Activated naive CD4-positive, alpha-beta T cell treated with anti-CD3 and anti-CD28 coated beads for 36 hours (primary cell): ENCODE data around the gene COL25A1. TPM values are rescaled to one million over a fixed set of nuclear protein-coding genes. Genes with fewer than 3 reads are reported as not detected.

Experiments
- CTCF ChIA-PET: fragments of 350-600 bp; sonication (Branson Sonifier 250); formaldehyde crosslinking; loops from one replicate; lab custom pipeline; 2021; ENCODE audit warnings: antibody characterized with exemption; lab: Charles Lee
- DNase-seq: peaks from one replicate; pipeline ENCODE4 v3.0.0-alpha.2; 2020
- H3K27ac Mint-ChIP-seq: one replicate; pipeline ENCODE4 v1.8.0; 2021; ENCODE audit warnings: mild to moderate bottlenecking, mixed read lengths
- H3K27me3 Mint-ChIP-seq: one replicate; pipeline ENCODE4 v1.8.0; 2021; ENCODE audit warnings: low read depth, mixed read lengths
- H3K36me3 Mint-ChIP-seq: one replicate; pipeline ENCODE4 v1.8.0; 2021; ENCODE audit warnings: low read depth, mixed read lengths
- H3K4me1 Mint-ChIP-seq: one replicate; pipeline ENCODE4 v1.8.0; 2021; ENCODE audit warnings: low read depth, mixed read lengths
- H3K4me3 Mint-ChIP-seq: one replicate; pipeline ENCODE4 v1.8.0; 2021; ENCODE audit warnings: mild to moderate bottlenecking, moderate library complexity, mixed read lengths
- H3K9me3 Mint-ChIP-seq: one replicate; pipeline ENCODE4 v1.8.0; 2021; ENCODE audit warnings: mixed read lengths
- intact Hi-C: fragments of 100-400 bp; cut with micrococcal nuclease; formaldehyde crosslinking; loops from one replicate; pipeline ENCODE4 v1.15.1; 2023
- total RNA-seq, 2 experiments: library from RNA; stranded (reverse); gene quantifications; one replicate each; pipeline ENCODE4 v1.2.3, GENCODE V29; 2021

Gene COL25A1
- total RNA-seq, 2 experiments from 2014 or later, result not detected

DNA sequence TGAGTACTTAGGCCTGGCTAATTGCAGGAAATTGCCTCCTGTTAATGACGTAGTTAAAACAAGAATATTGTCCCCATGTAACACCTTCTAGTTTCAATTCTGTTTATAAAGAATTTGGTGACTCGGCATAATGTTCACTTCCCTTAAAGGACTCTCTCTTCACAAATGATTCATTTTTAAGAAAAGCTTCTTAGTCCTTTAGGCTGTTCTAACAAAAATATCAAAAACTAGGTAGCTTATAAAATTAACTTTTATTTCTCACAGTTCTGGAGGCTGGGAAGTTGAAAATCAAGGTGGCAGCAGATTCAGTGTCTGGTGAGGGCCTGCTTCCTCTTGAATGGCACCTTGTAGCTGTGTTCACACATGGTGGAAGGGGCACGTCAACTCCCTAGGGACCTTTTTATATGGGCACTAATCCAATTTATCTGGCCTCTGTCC lies 23.8 kb downstream of the COL25A1 start:
- Mint-ChIP-seq H3K4me1 (peaks cover 10% of the 10 kb centered on the region), H3K4me3 (no peak overlapping the region), H3K9me3 (no peaks in the 10 kb centered on the region), H3K27ac (no peak overlapping the region), H3K27me3 (peaks cover 1% of the 10 kb centered on the region), H3K36me3 (no peaks in the 10 kb centered on the region)
- DNase-seq, result no peak
- intact Hi-C loops, result loop anchor here (2.0 to 5.0 kb wide), 2 partner anchors 306 to 431 kb away; no protein-coding TSS in a partner anchor
- CTCF ChIA-PET, result interaction anchor here (0.6 kb wide), 3 partner anchors 9 to 410 kb away, joined by 3 to 4 read pairs (median 3); no protein-coding TSS in a partner anchor

- DNase-seq, result peak; percentile 18
- Mint-ChIP-seq H3K4me3 (no peak overlapping the region), H3K36me3 (no peaks in the 10 kb centered on the region), H3K9me3 (no peaks in the 10 kb centered on the region), H3K27me3 (peaks cover 1% of the 10 kb centered on the region), H3K4me1 (peaks cover 10% of the 10 kb centered on the region), H3K27ac (no peak overlapping the region)
- CTCF ChIA-PET, result no interaction called here
- intact Hi-C loops, result loop anchor here (5.0 kb wide), 1 partner anchor 429 kb away; no protein-coding TSS in a partner anchor
These were observed 25.9 kb downstream of the COL25A1 start for GRCh38 chr4:109276482-109277095.

DNA sequence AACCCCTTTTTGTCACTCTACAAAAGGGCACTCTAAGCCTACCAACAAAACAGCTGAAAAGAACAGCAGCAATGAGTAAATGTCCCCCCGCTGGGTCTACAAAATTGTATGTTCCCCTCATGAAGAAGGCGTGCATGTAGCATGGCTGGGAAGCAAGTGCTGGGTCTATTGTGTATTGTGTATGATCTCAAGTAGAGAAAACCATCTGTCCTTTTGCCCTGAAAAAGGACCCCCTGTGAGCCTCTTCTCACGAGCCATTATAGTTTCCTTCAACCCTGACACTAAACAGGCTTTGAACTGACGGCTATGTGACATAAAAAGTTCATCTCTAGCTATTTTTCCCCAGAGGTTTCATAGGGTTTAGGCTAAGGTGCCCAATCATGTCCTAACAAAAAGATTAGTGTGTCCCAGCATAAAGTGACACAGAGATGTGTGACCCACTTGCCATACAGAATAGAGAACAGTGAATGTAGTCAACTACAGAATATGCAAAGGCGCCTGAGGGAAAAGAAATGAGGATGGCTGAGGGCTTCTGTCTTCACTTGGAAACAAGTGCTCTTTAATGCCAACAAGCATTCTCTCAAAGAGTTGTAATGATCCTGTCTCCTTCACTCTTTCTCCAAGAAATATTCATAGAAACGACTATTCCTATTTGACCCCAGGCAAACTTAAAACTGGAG lies 27.3 kb downstream of the COL25A1 start:
- intact Hi-C loops, result loop anchor here (5.0 kb wide), 1 partner anchor 428 kb away; no protein-coding TSS in a partner anchor
- peaks cover 1% of the 10 kb centered on the region for H3K27me3 Mint-ChIP-seq

GRCh38 chr4:109266891-109267290 lies 35.6 kb downstream of the COL25A1 start:
- Mint-ChIP-seq H3K36me3 (no peaks in the 10 kb centered on the region), H3K4me3 (no peak overlapping the region), H3K4me1 (no peaks in the 10 kb centered on the region), H3K9me3 (no peaks in the 10 kb centered on the region), H3K27ac (no peak overlapping the region), H3K27me3 (no peaks in the 10 kb centered on the region)
- intact Hi-C loops, result no loop called here
- DNase-seq, result no peak
- CTCF ChIA-PET, result no interaction called here

More for the DNA sequence above, 27.3 kb downstream of the COL25A1 start:
- peaks cover 10% of the 10 kb centered on the region for H3K4me1 Mint-ChIP-seq
- DNase-seq, result no peak
- H3K4me3 Mint-ChIP-seq, result no peak overlapping the region
- H3K9me3 Mint-ChIP-seq, result no peaks in the 10 kb centered on the region
- no peak overlapping the region for H3K27ac Mint-ChIP-seq
- no peaks in the 10 kb centered on the region for H3K36me3 Mint-ChIP-seq
- CTCF ChIA-PET, result no interaction called here

GRCh38 chr4:109266236-109266635 lies 36.2 kb downstream of the COL25A1 start:
- Mint-ChIP-seq H3K4me1 (no peaks in the 10 kb centered on the region), H3K27me3 (no peaks in the 10 kb centered on the region), H3K36me3 (no peaks in the 10 kb centered on the region), H3K4me3 (no peak overlapping the region), H3K9me3 (no peaks in the 10 kb centered on the region), H3K27ac (no peak overlapping the region)
- DNase-seq, result no peak
- CTCF ChIA-PET, result interaction anchor here (0.9 kb wide), 1 partner anchor 1530 kb away, joined by 3 read pairs; no protein-coding TSS in a partner anchor
- intact Hi-C loops, result no loop called here

- Mint-ChIP-seq H3K4me3 (no peak overlapping the region), H3K27ac (no peak overlapping the region), H3K36me3 (no peaks in the 10 kb centered on the region), H3K4me1 (no peaks in the 10 kb centered on the region), H3K9me3 (no peaks in the 10 kb centered on the region), H3K27me3 (no peaks in the 10 kb centered on the region)
- DNase-seq, result no peak
- CTCF ChIA-PET, result interaction anchor here (0.7 kb wide), 1 partner anchor 19 kb away, joined by 3 read pairs; no protein-coding TSS in a partner anchor
- intact Hi-C loops, result no loop called here
These were observed 38.7 kb downstream of the COL25A1 start for GRCh38 chr4:109263721-109264120.

- no peaks in the 10 kb centered on the region for H3K27me3 Mint-ChIP-seq
- no peaks in the 10 kb centered on the region for H3K4me1 Mint-ChIP-seq
- no peak for DNase-seq
- CTCF ChIA-PET, result no interaction called here
- H3K9me3 Mint-ChIP-seq, result no peaks in the 10 kb centered on the region
- H3K36me3 Mint-ChIP-seq, result no peaks in the 10 kb centered on the region
- H3K27ac Mint-ChIP-seq, result no peak overlapping the region
- no peak overlapping the region for H3K4me3 Mint-ChIP-seq
- intact Hi-C loops, result no loop called here
These were observed 45.6 kb downstream of the COL25A1 start for GRCh38 chr4:109256818-109257217.

- Mint-ChIP-seq H3K9me3 (no peaks in the 10 kb centered on the region), H3K27ac (no peak overlapping the region), H3K4me1 (no peaks in the 10 kb centered on the region), H3K27me3 (no peaks in the 10 kb centered on the region), H3K4me3 (no peak overlapping the region), H3K36me3 (no peaks in the 10 kb centered on the region)
- DNase-seq, result no peak
- intact Hi-C loops, result no loop called here
- CTCF ChIA-PET, result interaction anchor here (1.2 kb wide), 1 partner anchor 120 kb away, joined by 3 read pairs; no protein-coding TSS in a partner anchor
These were observed 47.6 kb downstream of the COL25A1 start for GRCh38 chr4:109254845-109255244.

GRCh38 chr4:109251396-109251795 lies 51.1 kb downstream of the COL25A1 start:
- CTCF ChIA-PET, result no interaction called here
- Mint-ChIP-seq H3K9me3 (no peaks in the 10 kb centered on the region), H3K4me3 (no peak overlapping the region), H3K27me3 (no peaks in the 10 kb centered on the region), H3K27ac (no peak overlapping the region), H3K36me3 (no peaks in the 10 kb centered on the region), H3K4me1 (no peaks in the 10 kb centered on the region)
- intact Hi-C loops, result no loop called here
- DNase-seq, result no peak

GRCh38 chr4:109248322-109248900 lies 54.0 kb downstream of the COL25A1 start:
- no peak for DNase-seq
- Mint-ChIP-seq H3K9me3 (no peaks in the 10 kb centered on the region), H3K27ac (no peak overlapping the region), H3K4me1 (no peaks in the 10 kb centered on the region), H3K36me3 (no peaks in the 10 kb centered on the region), H3K27me3 (no peaks in the 10 kb centered on the region), H3K4me3 (no peak overlapping the region)
- intact Hi-C loops, result no loop called here
- CTCF ChIA-PET, result no interaction called here

DNA sequence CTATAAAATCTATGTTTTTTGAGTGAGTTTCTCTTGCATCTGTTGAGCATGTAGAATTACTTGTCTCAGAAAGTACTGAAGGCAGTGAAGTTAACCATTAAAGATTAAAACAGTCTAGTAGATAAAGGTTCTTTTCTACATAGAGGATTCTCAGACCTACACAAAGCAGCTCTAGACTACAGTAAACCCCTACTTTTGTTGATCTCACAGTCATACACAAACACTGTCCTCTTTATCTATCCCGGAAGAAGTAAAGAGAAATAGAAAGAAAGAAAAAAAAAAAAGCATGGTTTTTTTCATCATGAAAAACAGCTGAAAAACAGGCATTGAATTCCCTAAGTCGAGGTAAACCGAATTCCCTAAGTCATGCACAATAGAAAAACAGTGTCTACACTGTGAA lies 58.6 kb downstream of the COL25A1 start:
- no peaks in the 10 kb centered on the region for H3K4me1 Mint-ChIP-seq
- intact Hi-C loops, result no loop called here
- H3K9me3 Mint-ChIP-seq, result no peaks in the 10 kb centered on the region
- H3K4me3 Mint-ChIP-seq, result no peak overlapping the region
- no peaks in the 10 kb centered on the region for H3K36me3 Mint-ChIP-seq
- H3K27ac Mint-ChIP-seq, result no peak overlapping the region
- DNase-seq, result no peak
- H3K27me3 Mint-ChIP-seq, result no peaks in the 10 kb centered on the region
- CTCF ChIA-PET, result interaction anchor here (0.6 to 0.8 kb wide), 2 partner anchors 51 to 82 kb away, joined by 3 to 4 read pairs; no protein-coding TSS in a partner anchor

GRCh38 chr4:109238746-109239145 lies 63.7 kb downstream of the COL25A1 start:
- Mint-ChIP-seq H3K27ac (no peak overlapping the region), H3K27me3 (no peaks in the 10 kb centered on the region), H3K36me3 (no peaks in the 10 kb centered on the region), H3K9me3 (peaks cover 2% of the 10 kb centered on the region), H3K4me3 (no peak overlapping the region), H3K4me1 (no peaks in the 10 kb centered on the region)
- CTCF ChIA-PET, result no interaction called here
- intact Hi-C loops, result no loop called here
- no peak for DNase-seq
